ENCODE data around the gene YLPM1.

GRCh38 chr14:74763803-74764531 lies 851 bp downstream of the YLPM1 start:
- TF ChIP-seq CTCF (IDR thresholded peaks at IDR 0.05; ENCODE audit: insufficient read depth, low read depth, low read length): no peak
- TF ChIP-seq EZH2 (IDR thresholded peaks at IDR 0.05; ENCODE audit: insufficient read depth, low read length): no peak
